HEK293 (cell line): Measurements from ENCODE around the gene CCDC77.
A peak's percentile ranks its signal among the peaks of the same experiment; 100 is the strongest.

ENCODE experiments used
- CTCF ChIA-PET: fragments of 350-600 bp; formaldehyde crosslinking; extraction: SDS; loops from one replicate; lab custom pipeline; 2021; ENCODE audit warnings: antibody characterized with exemption; lab: Yijun Ruan, JAX
- POLR2A ChIA-PET: fragments of 300-600 bp; formaldehyde crosslinking; extraction: SDS; loops from one replicate; lab custom pipeline; 2020; ENCODE audit warnings: antibody characterized with exemption, inconsistent platforms; lab: Yijun Ruan, JAX
- H3K27ac ChIP-seq: fragments of 200-500 bp; sonication (Bioruptor generic); 2 replicates; pipeline ENCODE4 v1.5.1; 2014; ENCODE audit warnings: low read depth, low read length, control low read depth, inconsistent platforms; ENCODE audit errors: extremely low read depth
- H3K36me3 ChIP-seq, 2 experiments: fragments of 200-500 bp in 1 of 2; sonication (Bioruptor generic) in 1 of 2; 1 replicate in 1 of 2; 2 replicates in 1 of 2; pipeline ENCODE4 v1.5.1; 2014 to 2017; ENCODE audit warnings: inconsistent platforms in 2 of 2, low read length in 2 of 2; ENCODE audit not compliant: control insufficient read depth in 2 of 2, insufficient read depth in 1 of 2
- H3K4me1 ChIP-seq: fragments of 200-500 bp; sonication (Bioruptor generic); 2 replicates; pipeline ENCODE4 v1.5.1; 2014; ENCODE audit warnings: mild to moderate bottlenecking, low read length, inconsistent platforms; ENCODE audit not compliant: control insufficient read depth, insufficient read depth
- H3K4me3 ChIP-seq: 2 replicates; pipeline ENCODE4 v1.5.1; 2011; ENCODE audit warnings: low read depth, mild to moderate bottlenecking, control low read depth, low read length, moderate library complexity
- H3K9me3 ChIP-seq: fragments of 200-500 bp; sonication (Bioruptor generic); 2 replicates; pipeline ENCODE4 v1.5.1; 2014; ENCODE audit warnings: low read depth, low read length, inconsistent platforms; ENCODE audit not compliant: control insufficient read depth, insufficient read depth
- OSR2 ChIP-seq: fragments of 450-650 bp; formaldehyde crosslinking; IDR thresholded peaks from 2 replicates; pipeline ENCODE4 v1.5.1; 2016; ENCODE audit warnings: missing biosample characterization, missing genetic modification characterization
- SCRT2 ChIP-seq: fragments of 450-650 bp; formaldehyde crosslinking; IDR thresholded peaks from 2 replicates; pipeline ENCODE4 v1.5.1; 2016; ENCODE audit warnings: missing biosample characterization, missing genetic modification characterization
- SETDB1 ChIP-seq: IDR thresholded peaks from one replicate; pipeline ENCODE4 v1.6.1; 2017; ENCODE audit warnings: mild to moderate bottlenecking, low read length, moderate library complexity, mixed read lengths; ENCODE audit not compliant: insufficient read length
- SP2 ChIP-seq: fragments of 450-650 bp; formaldehyde crosslinking; IDR thresholded peaks from 2 replicates; pipeline ENCODE4 v1.5.1; 2016; ENCODE audit warnings: missing biosample characterization, missing genetic modification characterization
- SP3 ChIP-seq: fragments of 450-650 bp; formaldehyde crosslinking; IDR thresholded peaks from 2 replicates; pipeline ENCODE4 v1.5.1; 2016; ENCODE audit warnings: missing biosample characterization, missing genetic modification characterization
- TCF7L2 ChIP-seq: IDR thresholded peaks from 2 replicates; pipeline ENCODE4 v1.6.1; 2011; ENCODE audit warnings: low read depth, mild to moderate bottlenecking, inconsistent platforms, low read length, moderate library complexity, borderline replicate concordance
- TRIM28 ChIP-seq: IDR thresholded peaks from 2 replicates; pipeline ENCODE4 v1.6.1; 2011; ENCODE audit warnings: low read length, control low read depth, borderline replicate concordance
- ZFP69B ChIP-seq: fragments of 450-650 bp; formaldehyde crosslinking; IDR thresholded peaks from 2 replicates; pipeline ENCODE4 v1.5.1; 2016; ENCODE audit warnings: missing biosample characterization, missing genetic modification characterization
- ZNF157 ChIP-seq: fragments of 450-650 bp; formaldehyde crosslinking; IDR thresholded peaks from 2 replicates; pipeline ENCODE4 v1.5.1; 2016; ENCODE audit warnings: missing biosample characterization, missing genetic modification characterization
- ZNF292 ChIP-seq: fragments of 450-650 bp; formaldehyde crosslinking; IDR thresholded peaks from 2 replicates; pipeline ENCODE4 v1.5.1; 2016; ENCODE audit warnings: low read depth, missing biosample characterization, missing genetic modification characterization, borderline replicate concordance
- ZNF302 ChIP-seq: fragments of 450-650 bp; formaldehyde crosslinking; IDR thresholded peaks from 2 replicates; pipeline ENCODE4 v1.5.1; 2016; ENCODE audit warnings: missing biosample characterization, missing genetic modification characterization, low read depth
- ZNF311 ChIP-seq: fragments of 450-650 bp; formaldehyde crosslinking; IDR thresholded peaks from 2 replicates; pipeline ENCODE4 v1.5.1; 2017; ENCODE audit warnings: missing biosample characterization, missing genetic modification characterization, borderline replicate concordance
- ZNF473 ChIP-seq: fragments of 450-650 bp; formaldehyde crosslinking; IDR thresholded peaks from 2 replicates; pipeline ENCODE4 v1.5.1; 2017; ENCODE audit warnings: missing biosample characterization, missing genetic modification characterization
- ZNF48 ChIP-seq: fragments of 450-650 bp; formaldehyde crosslinking; IDR thresholded peaks from 2 replicates; pipeline ENCODE4 v1.5.1; 2016; ENCODE audit warnings: missing biosample characterization, missing genetic modification characterization
- ZNF530 ChIP-seq: fragments of 450-650 bp; formaldehyde crosslinking; IDR thresholded peaks from 2 replicates; pipeline ENCODE4 v1.5.1; 2016; ENCODE audit warnings: low read depth, missing biosample characterization, missing genetic modification characterization
- ZNF610 ChIP-seq: fragments of 450-650 bp; formaldehyde crosslinking; IDR thresholded peaks from 2 replicates; pipeline ENCODE4 v1.5.1; 2016; ENCODE audit warnings: missing biosample characterization, missing genetic modification characterization, borderline replicate concordance
- ZNF626 ChIP-seq: fragments of 450-650 bp; sonication (Bioruptor Pico); formaldehyde crosslinking; IDR thresholded peaks from 2 replicates; pipeline ENCODE4 v1.5.1; 2018; ENCODE audit warnings: missing biosample characterization, missing genetic modification characterization, inconsistent platforms
- ZNF670 ChIP-seq: fragments of 450-650 bp; formaldehyde crosslinking; IDR thresholded peaks from 2 replicates; pipeline ENCODE4 v1.5.1; 2016; ENCODE audit warnings: missing biosample characterization, missing genetic modification characterization, low read depth
- TF ChIP-seq, protein P1 (sequence below): fragments of 450-650 bp; formaldehyde crosslinking; IDR thresholded peaks from 2 replicates; pipeline ENCODE4 v1.5.1; 2017; ENCODE audit warnings: missing biosample characterization, missing genetic modification characterization
- TF ChIP-seq, protein P2 (sequence below): fragments of 450-650 bp; formaldehyde crosslinking; IDR thresholded peaks from 2 replicates; pipeline ENCODE4 v1.5.1; 2016; ENCODE audit warnings: missing biosample characterization, missing genetic modification characterization
- TF ChIP-seq, protein P3 (sequence below): fragments of 450-650 bp; formaldehyde crosslinking; IDR thresholded peaks from 2 replicates; pipeline ENCODE4 v1.5.1; 2016; ENCODE audit warnings: missing biosample characterization, missing genetic modification characterization
- TF ChIP-seq, protein P4 (sequence below): fragments of 450-650 bp; formaldehyde crosslinking; IDR thresholded peaks from 2 replicates; pipeline ENCODE4 v1.5.1; 2016; ENCODE audit warnings: missing biosample characterization, missing genetic modification characterization

Gene CCDC77

DNA sequence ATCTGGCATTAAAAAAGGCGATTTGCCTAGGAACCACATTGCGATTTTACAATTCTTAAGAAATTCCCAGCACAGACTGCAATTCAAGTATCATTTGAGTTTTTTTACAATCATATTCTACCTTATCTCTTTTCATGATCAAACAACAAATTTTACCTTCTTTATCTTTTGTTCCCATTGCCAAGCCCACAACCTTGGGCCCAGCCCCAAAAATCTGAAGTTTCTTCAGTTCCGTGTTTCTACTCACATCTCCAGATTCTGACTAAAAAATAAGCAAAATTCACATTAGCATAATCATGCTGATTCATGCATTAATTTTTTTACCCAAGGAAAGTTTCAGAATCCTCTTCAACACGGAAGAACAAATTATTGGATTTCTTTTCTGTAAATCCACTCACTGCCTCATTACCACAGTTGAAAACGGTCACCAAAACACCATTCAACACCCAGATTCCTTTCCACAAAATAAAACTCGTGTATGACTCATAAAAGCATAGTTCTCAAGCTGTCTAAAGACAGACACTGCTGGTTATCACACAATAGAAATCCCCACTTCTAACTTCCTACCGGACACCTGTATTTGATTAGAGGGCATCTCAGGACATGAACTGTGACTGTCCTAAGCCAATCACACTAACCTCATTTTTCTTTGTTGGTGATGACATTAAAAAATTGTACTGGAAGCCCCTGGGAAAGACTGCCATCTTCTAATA lies 45.0 kb upstream of the CCDC77 start:
- no peak overlapping the region for H3K27ac ChIP-seq
- TF ChIP-seq, protein P1, sequence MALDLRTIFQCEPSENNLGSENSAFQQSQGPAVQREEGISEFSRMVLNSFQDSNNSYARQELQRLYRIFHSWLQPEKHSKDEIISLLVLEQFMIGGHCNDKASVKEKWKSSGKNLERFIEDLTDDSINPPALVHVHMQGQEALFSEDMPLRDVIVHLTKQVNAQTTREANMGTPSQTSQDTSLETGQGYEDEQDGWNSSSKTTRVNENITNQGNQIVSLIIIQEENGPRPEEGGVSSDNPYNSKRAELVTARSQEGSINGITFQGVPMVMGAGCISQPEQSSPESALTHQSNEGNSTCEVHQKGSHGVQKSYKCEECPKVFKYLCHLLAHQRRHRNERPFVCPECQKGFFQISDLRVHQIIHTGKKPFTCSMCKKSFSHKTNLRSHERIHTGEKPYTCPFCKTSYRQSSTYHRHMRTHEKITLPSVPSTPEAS (tag by site-specific recombination), result no peak
- TF ChIP-seq, protein P2, sequence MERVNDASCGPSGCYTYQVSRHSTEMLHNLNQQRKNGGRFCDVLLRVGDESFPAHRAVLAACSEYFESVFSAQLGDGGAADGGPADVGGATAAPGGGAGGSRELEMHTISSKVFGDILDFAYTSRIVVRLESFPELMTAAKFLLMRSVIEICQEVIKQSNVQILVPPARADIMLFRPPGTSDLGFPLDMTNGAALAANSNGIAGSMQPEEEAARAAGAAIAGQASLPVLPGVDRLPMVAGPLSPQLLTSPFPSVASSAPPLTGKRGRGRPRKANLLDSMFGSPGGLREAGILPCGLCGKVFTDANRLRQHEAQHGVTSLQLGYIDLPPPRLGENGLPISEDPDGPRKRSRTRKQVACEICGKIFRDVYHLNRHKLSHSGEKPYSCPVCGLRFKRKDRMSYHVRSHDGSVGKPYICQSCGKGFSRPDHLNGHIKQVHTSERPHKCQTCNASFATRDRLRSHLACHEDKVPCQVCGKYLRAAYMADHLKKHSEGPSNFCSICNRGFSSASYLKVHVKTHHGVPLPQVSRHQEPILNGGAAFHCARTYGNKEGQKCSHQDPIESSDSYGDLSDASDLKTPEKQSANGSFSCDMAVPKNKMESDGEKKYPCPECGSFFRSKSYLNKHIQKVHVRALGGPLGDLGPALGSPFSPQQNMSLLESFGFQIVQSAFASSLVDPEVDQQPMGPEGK, result no peak
- TF ChIP-seq SP3 (tag by site-specific recombination) (no peak), ZNF311 (tag by site-specific recombination) (no peak), ZNF670 (tag by site-specific recombination) (no peak), ZNF610 (tag by site-specific recombination) (no peak), ZFP69B (no peak), ZNF302 (tag by site-specific recombination) (no peak), ZNF530 (tag by site-specific recombination) (no peak), ZNF292 (tag by site-specific recombination) (no peak), SP2 (no peak)
- ChIA-PET CTCF (interaction anchor here (0.9 kb wide), 1 partner anchor 67 kb away, joined by 4 read pairs; no protein-coding TSS in a partner anchor), POLR2A (no interaction called here)
- H3K9me3 ChIP-seq, result no peaks in the 10 kb centered on the region
- no peaks in the 10 kb centered on the region for H3K4me1 ChIP-seq
- no peak overlapping the region for H3K4me3 ChIP-seq
- H3K36me3 ChIP-seq, result peaks cover 75 to 78% of the 10 kb centered on the region in 2 experiments

DNA sequence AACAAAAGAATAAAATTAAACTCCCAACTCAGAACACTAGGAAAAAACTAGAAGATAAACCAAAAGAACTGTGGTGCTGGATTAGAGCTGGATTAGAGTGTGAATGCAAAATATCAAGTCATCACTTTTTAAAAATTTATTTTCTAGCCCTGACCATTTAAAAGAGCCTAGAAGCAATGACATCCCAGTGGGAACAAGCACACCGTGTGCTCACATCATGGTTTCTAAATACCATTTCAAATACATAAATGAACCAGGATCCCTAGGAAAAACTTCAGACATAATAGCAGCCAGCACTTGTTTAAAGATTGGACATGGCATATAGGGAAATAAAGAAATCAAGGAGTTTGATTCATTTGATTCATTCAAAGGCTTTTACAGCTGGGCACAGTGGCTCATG lies 42.4 kb upstream of the CCDC77 start:
- Histone ChIP-seq H3K9me3 (no peaks in the 10 kb centered on the region), H3K4me1 (no peaks in the 10 kb centered on the region), H3K36me3 (peaks cover 76 to 77% of the 10 kb centered on the region in 2 experiments), H3K27ac (no peak overlapping the region), H3K4me3 (no peak overlapping the region)
- POLR2A ChIA-PET, result no interaction called here
- TF ChIP-seq TCF7L2 (no peak), SETDB1 (peak; percentile 94), ZNF626 (tag by site-specific recombination) (peak; percentile 84; the same call in 1 of the 2 replicates)
- CTCF ChIA-PET, result interaction anchor here (0.6 kb wide), 1 partner anchor 8 kb away, joined by 4 read pairs; no protein-coding TSS in a partner anchor

DNA sequence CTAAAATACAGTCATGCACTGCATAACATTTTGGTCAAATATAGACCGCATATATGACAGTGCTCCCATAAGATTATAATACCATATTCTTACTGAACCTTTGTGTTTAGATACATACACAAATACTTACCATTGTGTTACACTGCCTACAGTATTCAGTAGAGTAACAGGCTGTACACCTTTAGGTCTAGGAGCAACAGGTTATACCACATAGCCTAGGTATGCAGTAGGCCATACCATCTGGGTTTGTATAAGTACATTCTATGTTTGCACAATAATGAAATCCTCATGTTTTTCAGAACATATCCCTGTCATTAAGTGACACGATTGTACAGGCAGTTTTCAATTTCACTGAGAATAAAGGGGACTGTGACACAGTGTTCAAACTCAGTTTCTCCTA lies 34.6 kb upstream of the CCDC77 start:
- ChIA-PET POLR2A (no interaction called here), CTCF (no interaction called here)
- Histone ChIP-seq H3K9me3 (no peaks in the 10 kb centered on the region; the same call in 1 of the 2 replicates), H3K27ac (no peak overlapping the region), H3K4me1 (no peaks in the 10 kb centered on the region), H3K4me3 (no peak overlapping the region), H3K36me3 (peaks cover 69 to 79% of the 10 kb centered on the region in 2 experiments)
- TF ChIP-seq, protein P3, sequence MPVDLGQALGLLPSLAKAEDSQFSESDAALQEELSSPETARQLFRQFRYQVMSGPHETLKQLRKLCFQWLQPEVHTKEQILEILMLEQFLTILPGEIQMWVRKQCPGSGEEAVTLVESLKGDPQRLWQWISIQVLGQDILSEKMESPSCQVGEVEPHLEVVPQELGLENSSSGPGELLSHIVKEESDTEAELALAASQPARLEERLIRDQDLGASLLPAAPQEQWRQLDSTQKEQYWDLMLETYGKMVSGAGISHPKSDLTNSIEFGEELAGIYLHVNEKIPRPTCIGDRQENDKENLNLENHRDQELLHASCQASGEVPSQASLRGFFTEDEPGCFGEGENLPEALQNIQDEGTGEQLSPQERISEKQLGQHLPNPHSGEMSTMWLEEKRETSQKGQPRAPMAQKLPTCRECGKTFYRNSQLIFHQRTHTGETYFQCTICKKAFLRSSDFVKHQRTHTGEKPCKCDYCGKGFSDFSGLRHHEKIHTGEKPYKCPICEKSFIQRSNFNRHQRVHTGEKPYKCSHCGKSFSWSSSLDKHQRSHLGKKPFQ, result no peak
- TF ChIP-seq ZNF473 (tag by site-specific recombination), result no peak
- no peak for TF ChIP-seq ZNF48 (tag by site-specific recombination)
- TF ChIP-seq ZNF157 (tag by site-specific recombination), result no peak
- TF ChIP-seq SCRT2, result peak; percentile 72
- TF ChIP-seq, protein P4, sequence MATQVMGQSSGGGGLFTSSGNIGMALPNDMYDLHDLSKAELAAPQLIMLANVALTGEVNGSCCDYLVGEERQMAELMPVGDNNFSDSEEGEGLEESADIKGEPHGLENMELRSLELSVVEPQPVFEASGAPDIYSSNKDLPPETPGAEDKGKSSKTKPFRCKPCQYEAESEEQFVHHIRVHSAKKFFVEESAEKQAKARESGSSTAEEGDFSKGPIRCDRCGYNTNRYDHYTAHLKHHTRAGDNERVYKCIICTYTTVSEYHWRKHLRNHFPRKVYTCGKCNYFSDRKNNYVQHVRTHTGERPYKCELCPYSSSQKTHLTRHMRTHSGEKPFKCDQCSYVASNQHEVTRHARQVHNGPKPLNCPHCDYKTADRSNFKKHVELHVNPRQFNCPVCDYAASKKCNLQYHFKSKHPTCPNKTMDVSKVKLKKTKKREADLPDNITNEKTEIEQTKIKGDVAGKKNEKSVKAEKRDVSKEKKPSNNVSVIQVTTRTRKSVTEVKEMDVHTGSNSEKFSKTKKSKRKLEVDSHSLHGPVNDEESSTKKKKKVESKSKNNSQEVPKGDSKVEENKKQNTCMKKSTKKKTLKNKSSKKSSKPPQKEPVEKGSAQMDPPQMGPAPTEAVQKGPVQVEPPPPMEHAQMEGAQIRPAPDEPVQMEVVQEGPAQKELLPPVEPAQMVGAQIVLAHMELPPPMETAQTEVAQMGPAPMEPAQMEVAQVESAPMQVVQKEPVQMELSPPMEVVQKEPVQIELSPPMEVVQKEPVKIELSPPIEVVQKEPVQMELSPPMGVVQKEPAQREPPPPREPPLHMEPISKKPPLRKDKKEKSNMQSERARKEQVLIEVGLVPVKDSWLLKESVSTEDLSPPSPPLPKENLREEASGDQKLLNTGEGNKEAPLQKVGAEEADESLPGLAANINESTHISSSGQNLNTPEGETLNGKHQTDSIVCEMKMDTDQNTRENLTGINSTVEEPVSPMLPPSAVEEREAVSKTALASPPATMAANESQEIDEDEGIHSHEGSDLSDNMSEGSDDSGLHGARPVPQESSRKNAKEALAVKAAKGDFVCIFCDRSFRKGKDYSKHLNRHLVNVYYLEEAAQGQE (tag by site-specific recombination), result no peak
- TF ChIP-seq OSR2 (tag by site-specific recombination), result no peak
- TF ChIP-seq, protein P1 (tag by site-specific recombination), result no peak
- no peak for TF ChIP-seq TRIM28
